MM.1S (cell line): ENCODE data around the gene RIN2.
A peak's percentile ranks its signal among the peaks of the same experiment; 100 is the strongest.

Experiments
- DNase-seq: peaks from one replicate; pipeline ENCODE4 v3.0.0-alpha.2; 2015
- H2AFZ ChIP-seq: fragments of 300-600 bp; sonication (generic); 2 replicates; pipeline ENCODE4 v1.6.0; 2016; ENCODE audit warnings: antibody characterized with exemption, low read length
- H3F3A ChIP-seq: fragments of 300-600 bp; sonication (generic); 2 replicates; pipeline ENCODE4 v1.6.1; 2016; ENCODE audit warnings: mild to moderate bottlenecking, antibody characterized with exemption, low read length, moderate library complexity, mixed read lengths; ENCODE audit not compliant: insufficient read depth
- H3K27ac ChIP-seq: fragments of 300-600 bp; sonication (generic); 2 replicates; pipeline ENCODE4 v1.5.1; 2016; ENCODE audit warnings: mild to moderate bottlenecking, low read length
- H3K27me3 ChIP-seq: fragments of 300-600 bp; sonication (generic); replicated peaks from 2 replicates; pipeline ENCODE4 v1.6.0; 2016; ENCODE audit warnings: low read length; ENCODE audit not compliant: insufficient read depth
- H3K36me3 ChIP-seq: fragments of 300-600 bp; sonication (generic); replicated peaks from 2 replicates; pipeline ENCODE4 v1.6.1; 2016; ENCODE audit warnings: mild to moderate bottlenecking, low read length, mixed read lengths; ENCODE audit not compliant: insufficient read depth
- H3K4me1 ChIP-seq: fragments of 300-600 bp; sonication (generic); 2 replicates; pipeline ENCODE4 v1.6.1; 2016; ENCODE audit warnings: low read length, mixed read lengths
- H3K4me2 ChIP-seq: fragments of 300-600 bp; sonication (generic); 2 replicates; pipeline ENCODE4 v1.6.0; 2016; ENCODE audit warnings: low read depth, low read length
- H3K4me3 ChIP-seq: fragments of 300-600 bp; sonication (generic); 2 replicates; pipeline ENCODE4 v1.5.1; 2016; ENCODE audit warnings: low read length, mixed read lengths
- H3K79me2 ChIP-seq: fragments of 300-600 bp; sonication (generic); 2 replicates; pipeline ENCODE4 v1.6.1; 2016; ENCODE audit warnings: mixed run types, low read length, mixed read lengths
- H3K9ac ChIP-seq: fragments of 300-600 bp; sonication (generic); 2 replicates; pipeline ENCODE4 v1.6.1; 2016; ENCODE audit warnings: low read length, mixed read lengths
- H3K9me2 ChIP-seq: fragments of 300-600 bp; sonication (generic); replicated peaks from 2 replicates; pipeline ENCODE4 v1.6.1; 2016; ENCODE audit warnings: mild to moderate bottlenecking, low read length, mixed read lengths; ENCODE audit not compliant: insufficient read depth
- H3K9me3 ChIP-seq: fragments of 300-600 bp; sonication (generic); replicated peaks from 2 replicates; pipeline ENCODE4 v1.6.1; 2016; ENCODE audit warnings: mild to moderate bottlenecking, low read length, mixed read lengths; ENCODE audit not compliant: insufficient read depth
- H4K20me1 ChIP-seq: fragments of 300-600 bp; sonication (generic); 2 replicates; pipeline ENCODE4 v1.6.1; 2016; ENCODE audit warnings: mild to moderate bottlenecking, low read length, moderate library complexity, mixed read lengths; ENCODE audit not compliant: insufficient read depth
- EZH2 ChIP-seq: fragments of 300-600 bp; sonication (generic); optimal IDR thresholded peaks from 2 replicates; pipeline ENCODE3; 2017; ENCODE audit warnings: low read depth, mild to moderate bottlenecking, antibody characterized with exemption, low read length, mixed read lengths
- EZH2phosphoT487 ChIP-seq: fragments of 300-600 bp; sonication (generic); IDR thresholded peaks from 2 replicates; pipeline ENCODE4 v1.6.1; 2018; ENCODE audit warnings: antibody characterized with exemption, low read length
- TF ChIP-seq, protein P1 (sequence below): fragments of 300-600 bp; sonication (generic); IDR thresholded peaks from 2 replicates; pipeline ENCODE4 v1.5.1; 2016; ENCODE audit warnings: antibody characterized with exemption, low read length, mixed read lengths

Gene RIN2

GRCh38 chr20:19758133-19758500, at the start of gene RIN2:
Gene RIN2, plus strand, starts transcription at chr20:19758258. Its CDS starts 131,344 bp downstream, at chr20:19889602.
- Histone ChIP-seq H4K20me1 (no peaks in the 10 kb centered on the region), H3K9me3 (no peaks in the 10 kb centered on the region), H3K4me3 (peak within 1 kb of the TSS; percentile 68), H3F3A (peaks cover 8% of the 10 kb centered on the region; the same call in 1 of the 2 replicates), H3K36me3 (no peaks in the 10 kb centered on the region), H3K79me2 (no peaks in the 10 kb centered on the region), H3K4me2 (peak within 1 kb of the TSS; percentile 99), H3K9ac (peak within 1 kb of the TSS; percentile 56; the same call in 1 of the 2 replicates), H2AFZ (peak within 1 kb of the TSS; percentile 92), H3K9me2 (no peaks in the 10 kb centered on the region), H3K27ac (no peak within 1 kb of the TSS), H3K27me3 (no peaks in the 10 kb centered on the region), H3K4me1 (peaks cover 6% of the 10 kb centered on the region; the same call in 1 of the 2 replicates)
- TF ChIP-seq EZH2 (no peak), EZH2phosphoT487 (no peak)
- TF ChIP-seq, protein P1, sequence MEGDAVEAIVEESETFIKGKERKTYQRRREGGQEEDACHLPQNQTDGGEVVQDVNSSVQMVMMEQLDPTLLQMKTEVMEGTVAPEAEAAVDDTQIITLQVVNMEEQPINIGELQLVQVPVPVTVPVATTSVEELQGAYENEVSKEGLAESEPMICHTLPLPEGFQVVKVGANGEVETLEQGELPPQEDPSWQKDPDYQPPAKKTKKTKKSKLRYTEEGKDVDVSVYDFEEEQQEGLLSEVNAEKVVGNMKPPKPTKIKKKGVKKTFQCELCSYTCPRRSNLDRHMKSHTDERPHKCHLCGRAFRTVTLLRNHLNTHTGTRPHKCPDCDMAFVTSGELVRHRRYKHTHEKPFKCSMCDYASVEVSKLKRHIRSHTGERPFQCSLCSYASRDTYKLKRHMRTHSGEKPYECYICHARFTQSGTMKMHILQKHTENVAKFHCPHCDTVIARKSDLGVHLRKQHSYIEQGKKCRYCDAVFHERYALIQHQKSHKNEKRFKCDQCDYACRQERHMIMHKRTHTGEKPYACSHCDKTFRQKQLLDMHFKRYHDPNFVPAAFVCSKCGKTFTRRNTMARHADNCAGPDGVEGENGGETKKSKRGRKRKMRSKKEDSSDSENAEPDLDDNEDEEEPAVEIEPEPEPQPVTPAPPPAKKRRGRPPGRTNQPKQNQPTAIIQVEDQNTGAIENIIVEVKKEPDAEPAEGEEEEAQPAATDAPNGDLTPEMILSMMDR, result no peak
- no peak for DNase-seq

DNA sequence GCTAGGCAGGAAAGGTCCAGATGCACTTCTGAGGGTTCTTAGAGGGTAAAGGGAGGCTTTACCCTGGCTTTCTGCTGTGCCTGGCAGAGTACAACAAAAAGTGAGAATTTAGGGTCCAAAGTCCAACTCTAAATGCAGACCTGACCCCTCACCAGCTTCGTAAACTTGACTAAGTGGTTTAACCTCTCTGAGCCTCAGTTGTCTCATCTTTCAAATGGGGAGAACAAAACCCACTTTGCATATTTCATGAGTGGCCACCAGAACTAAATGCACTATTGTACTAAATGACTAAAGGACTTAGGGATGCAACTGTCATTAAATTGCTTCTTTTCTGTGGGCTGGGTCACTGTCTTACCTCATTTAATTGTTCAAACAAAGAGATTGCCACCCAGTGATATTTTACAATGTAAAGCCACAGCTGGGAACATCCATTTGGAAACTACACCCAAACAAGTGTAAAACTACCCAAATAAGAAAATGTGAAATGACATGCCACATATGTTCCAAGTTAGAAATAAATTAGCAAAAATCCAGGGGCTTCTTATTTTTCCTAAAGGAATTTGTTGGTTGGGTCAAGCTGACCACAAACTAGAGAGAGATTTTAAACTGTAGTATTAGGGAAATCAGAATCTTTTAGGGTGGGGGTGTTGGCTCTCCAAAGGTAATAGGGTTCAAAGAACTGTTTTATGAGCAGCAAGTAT, 48.3 kb upstream of the RIN2 start:
- Histone ChIP-seq H3K4me2 (no peak overlapping the region), H2AFZ (no peak overlapping the region), H3K36me3 (no peaks in the 10 kb centered on the region), H3K9me2 (no peaks in the 10 kb centered on the region), H3K4me3 (no peak overlapping the region), H4K20me1 (no peaks in the 10 kb centered on the region), H3K79me2 (no peaks in the 10 kb centered on the region), H3K27me3 (no peaks in the 10 kb centered on the region), H3K27ac (no peak overlapping the region), H3K9ac (no peak overlapping the region), H3F3A (no peaks in the 10 kb centered on the region), H3K4me1 (peaks cover 15% of the 10 kb centered on the region), H3K9me3 (no peaks in the 10 kb centered on the region)
- TF ChIP-seq EZH2phosphoT487, result no peak
- TF ChIP-seq EZH2, result no peak
- TF ChIP-seq, protein P1, result no peak
- no peak for DNase-seq

DNA sequence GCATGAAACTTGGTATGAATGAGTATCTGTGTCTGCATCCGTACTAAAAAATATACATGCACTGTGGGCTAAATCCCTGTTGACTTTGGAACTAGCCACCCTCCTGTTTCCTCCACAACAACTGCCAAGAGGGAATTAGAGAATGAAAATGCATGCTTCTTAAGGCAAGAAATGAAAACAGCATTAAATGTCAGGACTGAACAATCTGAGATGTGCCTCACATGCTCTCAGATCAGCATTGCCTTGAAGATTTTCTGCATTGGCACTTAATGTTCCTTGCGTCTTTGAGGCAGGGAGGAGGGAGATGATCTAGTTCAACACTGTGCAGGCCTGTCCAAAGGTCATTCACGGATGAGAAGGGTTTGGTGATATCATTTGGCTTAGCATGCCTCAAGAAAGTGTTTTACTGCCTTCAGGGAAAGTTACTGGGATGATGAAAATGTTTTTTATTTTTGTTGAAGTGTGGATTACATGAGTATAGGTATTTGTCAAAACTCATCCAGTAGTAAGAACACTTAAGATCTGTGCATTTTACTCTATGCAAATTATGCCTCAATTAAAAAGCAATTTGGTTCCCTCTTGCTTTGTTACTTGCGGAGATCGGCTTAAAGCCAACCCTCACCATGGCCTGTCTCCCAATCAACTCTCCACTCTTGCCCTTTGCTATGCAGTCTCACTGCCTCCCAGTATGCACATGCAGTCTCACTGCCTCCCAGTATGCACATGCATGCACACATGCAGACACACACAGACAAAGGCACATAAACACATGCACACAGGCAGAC, 47.5 kb upstream of the RIN2 start:
- no peaks in the 10 kb centered on the region for H3K36me3 ChIP-seq
- no peak overlapping the region for H3K27ac ChIP-seq
- H3K27me3 ChIP-seq, result no peaks in the 10 kb centered on the region
- no peak overlapping the region for H3K4me3 ChIP-seq
- H3K9ac ChIP-seq, result no peak overlapping the region
- H4K20me1 ChIP-seq, result no peaks in the 10 kb centered on the region
- H3F3A ChIP-seq, result no peaks in the 10 kb centered on the region
- no peaks in the 10 kb centered on the region for H3K79me2 ChIP-seq
- H3K4me2 ChIP-seq, result no peak overlapping the region
- H3K4me1 ChIP-seq, result peaks cover 15% of the 10 kb centered on the region
- H3K9me2 ChIP-seq, result no peaks in the 10 kb centered on the region
- no peak for TF ChIP-seq EZH2phosphoT487
- no peak for TF ChIP-seq EZH2
- TF ChIP-seq, protein P1, result no peak
- H2AFZ ChIP-seq, result no peak overlapping the region
- no peak for DNase-seq
- H3K9me3 ChIP-seq, result no peaks in the 10 kb centered on the region
